Stimulated activated CD4-positive, alpha-beta T cell treated with anti-CD3 and anti-CD28 coated beads, TNF-alpha, amount 100 ng/mL, for 24 hours (primary cell): ENCODE results near the gene RAP1GAP2.
A peak's percentile ranks its signal among the peaks of the same experiment; 100 is the strongest.

Experiments
- DNase-seq, 3 experiments: peaks; one replicate each; pipeline ENCODE4 v3.0.0-alpha.2; 2020; ENCODE audit warnings: low read depth in 3 of 3

RAP1GAP2 gene

DNA sequence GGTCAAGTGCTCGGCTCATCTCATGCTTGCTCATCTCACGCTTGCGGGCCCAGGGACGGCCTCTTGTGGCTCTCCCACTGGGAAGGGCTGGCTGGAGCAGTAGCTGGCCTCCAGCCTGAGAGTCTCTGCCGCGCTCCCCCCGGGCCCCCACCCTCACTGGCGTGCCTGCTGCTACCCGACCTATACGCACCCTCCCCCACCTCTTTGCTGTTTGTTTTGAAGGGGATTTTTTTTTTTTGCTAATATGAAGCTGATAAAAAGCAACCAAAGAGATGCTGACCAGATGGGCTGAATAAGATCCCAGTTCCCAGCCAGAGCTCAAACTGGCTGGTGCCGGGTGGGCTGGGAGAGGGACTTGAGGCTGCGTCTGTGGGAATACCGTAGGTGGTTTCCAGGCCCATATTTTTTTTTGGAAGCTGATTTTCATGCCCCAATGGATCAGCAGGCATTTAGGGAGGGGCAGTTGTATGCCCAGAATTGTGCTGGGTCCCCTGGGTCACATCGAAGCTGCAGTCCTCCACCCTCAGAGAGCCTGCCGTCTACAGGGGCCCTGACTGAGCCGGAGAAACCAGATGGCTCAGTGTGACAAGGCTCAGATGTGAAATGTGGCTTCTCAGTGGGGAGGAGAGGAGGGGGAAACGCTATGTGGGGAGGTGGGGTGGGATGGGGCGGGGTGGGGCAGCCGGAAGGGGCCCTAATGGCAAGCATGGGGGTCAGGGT is 115.0 kb downstream of the RAP1GAP2 start:
- DNase-seq: no peak

DNA sequence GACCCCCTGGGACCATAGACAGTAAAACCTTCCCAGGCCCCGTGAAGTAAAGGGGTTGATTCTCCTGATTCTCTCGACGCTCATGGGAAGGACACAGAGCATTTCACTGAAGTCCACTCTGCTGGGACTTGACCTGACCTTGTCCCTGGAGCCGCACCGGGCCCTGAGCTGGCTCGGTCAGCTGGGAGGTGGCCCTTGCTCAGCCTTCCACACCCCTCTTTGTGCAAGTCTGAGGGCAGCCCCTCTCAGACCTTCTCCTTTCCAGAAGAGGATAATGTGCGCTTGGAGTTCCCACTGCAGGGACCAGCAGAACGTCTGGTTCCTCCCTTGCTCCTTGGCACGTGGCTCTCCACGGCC is 115.5 kb downstream of the RAP1GAP2 start:
- no peak for DNase-seq

GRCh38 chr17:2912754-2913153 is 116.5 kb downstream of the RAP1GAP2 start:
- DNase-seq: no peak

DNA sequence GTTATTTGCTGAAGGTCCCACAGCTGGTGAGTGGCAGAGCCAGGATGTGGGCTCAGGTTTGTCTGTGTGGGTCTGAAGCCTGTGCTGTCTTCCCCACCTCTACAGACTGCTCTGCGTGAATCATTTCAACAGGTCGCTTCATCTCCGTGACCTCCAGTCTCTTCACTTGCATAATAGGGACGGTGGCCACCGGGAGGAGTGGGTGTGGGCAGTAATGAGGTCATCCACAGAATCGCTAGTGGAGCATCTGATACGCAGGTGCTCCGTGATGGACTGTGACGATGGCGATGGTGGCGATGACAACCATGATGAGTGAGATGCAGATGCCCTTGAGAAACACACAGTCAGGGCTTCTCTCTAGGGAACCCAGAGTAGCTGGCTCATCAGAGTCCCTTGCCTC is 120.2 kb downstream of the RAP1GAP2 start:
- DNase-seq: no peak

DNA sequence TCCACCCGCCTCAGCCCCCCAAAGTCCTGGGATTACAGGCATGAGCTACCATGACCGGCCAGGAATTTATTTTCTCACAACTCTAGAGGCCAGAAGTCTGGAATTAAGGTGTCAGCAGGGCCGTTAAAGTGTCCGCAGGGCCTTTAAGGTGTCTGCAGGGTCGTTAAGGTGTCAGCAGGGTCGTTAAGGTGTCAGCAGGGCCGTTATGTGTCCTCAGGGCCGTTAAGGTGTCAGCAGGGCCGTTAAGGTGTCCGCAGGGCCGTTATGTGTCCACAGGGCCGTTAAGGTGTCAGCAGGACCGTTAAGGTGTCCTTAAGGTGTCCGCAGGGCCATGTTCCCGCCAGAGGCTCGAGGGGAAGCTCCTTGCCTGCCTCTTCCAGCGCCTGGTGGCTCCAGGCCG is 125.2 kb downstream of the RAP1GAP2 start:
- no peak for DNase-seq

- no peak for DNase-seq
Measured at GRCh38 chr17:2924211-2924610, 128.0 kb downstream of the RAP1GAP2 start.

GRCh38 chr17:2925011-2925410 is 128.8 kb downstream of the RAP1GAP2 start:
- DNase-seq: no peak

- no peak for DNase-seq
Measured at GRCh38 chr17:2926019-2926650, 129.9 kb downstream of the RAP1GAP2 start.

DNA sequence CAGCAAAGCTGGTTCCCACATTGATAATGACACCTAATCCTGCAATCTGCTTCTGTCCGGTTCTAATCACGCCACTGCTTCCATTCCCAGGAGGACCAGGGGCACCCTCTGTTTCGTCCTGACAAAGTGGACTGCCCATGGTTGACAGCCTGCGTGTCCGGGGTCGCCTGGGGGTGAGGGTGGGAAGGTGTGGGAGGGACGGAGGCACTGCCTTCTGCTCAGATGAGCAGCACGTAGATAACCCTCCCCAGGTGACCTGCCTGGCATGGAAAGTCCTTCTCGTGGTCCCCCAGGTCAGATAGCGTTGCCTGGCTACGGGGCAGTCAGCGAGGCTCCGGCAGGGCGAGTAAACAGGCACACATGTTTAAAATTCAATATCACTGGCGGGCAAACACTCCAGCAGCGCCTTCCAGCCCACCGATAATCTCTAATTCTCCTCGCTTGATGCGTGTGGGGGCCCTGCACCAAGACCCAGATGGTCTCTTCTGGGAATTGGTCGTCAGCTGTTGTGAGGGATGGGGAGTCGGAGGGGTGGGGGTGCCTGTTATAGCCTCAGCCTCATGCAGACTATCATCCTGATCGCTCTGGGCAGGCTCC is 132.2 kb downstream of the RAP1GAP2 start:
- DNase-seq: no peak

- DNase-seq: peak in 1 of 3 experiments; percentile 21
Measured at GRCh38 chr17:2929881-2930533, 133.8 kb downstream of the RAP1GAP2 start.

- no peak for DNase-seq
Measured at GRCh38 chr17:2931876-2932275, 135.6 kb downstream of the RAP1GAP2 start.

DNA sequence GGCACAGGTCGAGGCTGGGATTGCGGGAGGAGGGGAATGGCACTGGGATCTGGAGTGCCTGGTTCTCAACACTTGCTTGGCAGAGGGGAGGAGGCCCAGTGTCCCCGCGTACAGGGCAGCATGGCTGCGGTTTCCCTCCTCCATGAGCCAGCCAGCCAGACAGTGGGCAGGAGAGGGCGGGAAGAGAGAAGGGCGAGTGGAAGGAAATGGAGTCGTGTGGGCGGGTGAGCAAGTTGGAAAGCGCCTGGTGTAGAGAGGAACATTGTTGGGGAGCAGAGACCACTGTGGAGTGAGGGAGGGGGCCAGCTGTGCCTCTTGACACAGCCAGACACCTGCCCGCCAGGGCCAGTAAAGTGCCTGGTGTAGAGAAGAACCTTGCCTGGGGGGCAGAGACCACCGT is 136.7 kb downstream of the RAP1GAP2 start:
- DNase-seq: no peak

GRCh38 chr17:2933606-2934005 is 137.4 kb downstream of the RAP1GAP2 start:
- DNase-seq: no peak

- DNase-seq: no peak
Measured at GRCh38 chr17:2935632-2936031, 139.4 kb downstream of the RAP1GAP2 start.

DNA sequence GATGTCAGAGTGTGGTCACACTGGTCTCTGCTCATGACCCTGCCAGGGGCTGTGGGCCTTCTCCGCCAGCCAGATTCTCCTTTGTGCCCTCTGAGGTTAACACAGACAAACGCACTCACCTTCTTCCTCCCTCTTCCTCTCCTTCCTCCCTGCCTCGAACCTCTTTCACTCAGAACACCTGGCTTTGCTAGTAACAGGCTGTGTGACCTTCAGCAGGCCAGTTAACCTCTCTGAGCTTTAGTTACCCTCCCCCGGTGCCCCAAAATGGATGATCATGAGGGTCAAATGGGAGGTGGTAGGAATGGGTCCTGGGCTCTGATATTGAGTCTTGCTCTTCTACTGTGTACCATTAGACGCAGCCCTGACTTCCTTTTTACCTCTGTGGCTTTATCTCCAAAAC is 140.1 kb downstream of the RAP1GAP2 start:
- DNase-seq: no peak

DNA sequence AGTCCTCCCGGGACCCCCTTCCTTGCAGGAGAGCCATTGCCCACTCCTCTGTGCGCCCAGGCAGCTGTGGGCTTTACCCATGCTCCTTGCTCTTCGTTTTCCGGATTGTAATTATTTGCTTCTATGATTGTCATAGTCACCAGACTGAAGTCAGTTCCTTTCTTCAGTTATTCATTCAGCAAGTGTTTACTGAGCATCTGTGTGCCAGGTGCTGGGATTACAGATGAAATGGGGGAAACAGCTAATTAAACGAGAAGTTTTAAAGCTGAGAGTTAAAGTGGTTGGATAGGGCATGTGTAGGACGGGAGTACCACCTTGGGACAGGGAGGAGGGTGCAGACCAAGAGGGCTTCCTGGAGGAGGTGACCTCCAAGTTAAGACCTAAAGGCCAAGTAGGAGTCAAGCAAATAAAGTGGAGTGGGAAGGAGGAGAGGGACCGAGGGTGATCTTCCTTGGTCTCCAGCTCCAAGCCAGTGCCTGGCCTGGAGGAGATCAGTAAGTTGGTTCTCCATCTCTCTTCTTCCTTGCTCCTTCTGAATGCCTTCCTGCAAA is 140.6 kb downstream of the RAP1GAP2 start:
- DNase-seq: no peak

GRCh38 chr17:2937331-2938003 is 141.2 kb downstream of the RAP1GAP2 start:
- DNase-seq: no peak

DNA sequence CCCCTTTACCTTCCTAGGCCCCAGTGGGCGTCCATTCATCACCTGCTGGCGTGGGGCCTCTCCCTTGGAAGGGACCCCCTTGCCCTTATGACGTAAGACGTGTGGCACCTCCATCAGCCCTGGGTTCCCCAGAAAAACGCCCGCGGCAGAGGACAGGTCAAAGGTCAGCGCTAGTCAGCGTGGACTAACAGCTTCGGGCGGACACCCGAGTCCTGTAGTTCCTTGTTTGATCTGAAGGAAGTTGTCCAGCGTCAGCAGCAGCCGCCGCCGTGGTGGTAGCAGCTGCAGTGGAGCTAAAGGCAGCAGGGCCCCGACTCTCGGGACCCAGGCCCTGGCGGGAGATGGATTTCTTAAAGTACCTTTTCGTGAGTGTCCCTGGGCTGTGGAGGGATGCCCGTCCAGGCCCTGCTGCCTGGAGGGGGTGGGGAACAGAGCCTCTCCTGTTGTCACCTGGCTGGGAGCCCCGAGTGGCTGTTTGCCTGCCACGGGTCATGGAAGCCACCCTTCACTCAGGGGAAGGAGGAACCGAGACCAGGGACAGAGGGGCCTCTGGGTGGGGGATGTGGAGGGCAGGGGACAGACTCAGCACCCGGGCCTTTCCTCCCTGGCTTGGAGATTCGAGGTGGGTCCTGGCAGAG is 143.6 kb downstream of the RAP1GAP2 start:
- DNase-seq: no peak

- DNase-seq: no peak
Measured at GRCh38 chr17:2940352-2940751, 144.1 kb downstream of the RAP1GAP2 start.

- DNase-seq: no peak
Measured at GRCh38 chr17:2943981-2944380, 147.7 kb downstream of the RAP1GAP2 start.

DNA sequence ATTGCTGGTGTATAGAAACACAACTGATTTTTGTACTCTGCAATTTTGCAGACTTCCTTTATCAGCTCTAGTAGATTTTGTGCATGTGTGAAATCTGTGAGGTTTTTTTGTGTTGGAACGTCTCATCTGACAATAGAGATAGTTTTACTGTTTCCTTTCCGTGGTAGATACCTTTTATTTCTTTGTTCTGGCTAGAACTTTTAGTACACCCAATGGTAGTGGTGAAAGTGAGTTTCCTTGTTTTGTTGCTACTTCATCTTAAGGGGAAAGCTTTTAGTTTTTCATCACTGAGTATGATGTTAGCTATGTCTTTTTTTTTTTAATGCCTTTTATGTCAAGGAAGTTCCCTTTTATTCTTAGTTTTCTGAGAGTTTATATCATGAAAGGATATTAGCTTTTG is 149.1 kb downstream of the RAP1GAP2 start:
- DNase-seq: no peak
